Adipocyte (in vitro differentiated cells): ENCODE results near the gene TMEM52B.

Experiments
- DNase-seq: peaks from one replicate; pipeline ENCODE4 v3.0.0-alpha.2; 2015; ENCODE audit warnings: low read depth
- H3K27me3 ChIP-seq: replicated peaks from 2 replicates; pipeline ENCODE4 v1.7.0; 2013; ENCODE audit warnings: mild to moderate bottlenecking, low read length, moderate library complexity; ENCODE audit not compliant: control insufficient read depth, insufficient read depth
- H3K36me3 ChIP-seq: 2 replicates; pipeline ENCODE4 v1.7.0; 2013; ENCODE audit warnings: low read length, mild to moderate bottlenecking, moderate library complexity; ENCODE audit not compliant: control insufficient read depth, insufficient read depth, severe bottlenecking
- H3K4me1 ChIP-seq: 2 replicates; pipeline ENCODE4 v1.7.0; 2013; ENCODE audit warnings: mild to moderate bottlenecking, low read length, moderate library complexity; ENCODE audit not compliant: control insufficient read depth, insufficient read depth
- H3K4me3 ChIP-seq: 2 replicates; pipeline ENCODE4 v1.7.0; 2013; ENCODE audit warnings: mild to moderate bottlenecking, low read length, moderate library complexity
- H3K9ac ChIP-seq: 2 replicates; pipeline ENCODE4 v1.7.0; 2013; ENCODE audit warnings: mild to moderate bottlenecking, low read length, moderate library complexity
- H3K9me3 ChIP-seq: 2 replicates; pipeline ENCODE4 v1.7.0; 2013; ENCODE audit warnings: mild to moderate bottlenecking, low read length, moderate library complexity; ENCODE audit not compliant: control insufficient read depth

The TMEM52B gene

DNA sequence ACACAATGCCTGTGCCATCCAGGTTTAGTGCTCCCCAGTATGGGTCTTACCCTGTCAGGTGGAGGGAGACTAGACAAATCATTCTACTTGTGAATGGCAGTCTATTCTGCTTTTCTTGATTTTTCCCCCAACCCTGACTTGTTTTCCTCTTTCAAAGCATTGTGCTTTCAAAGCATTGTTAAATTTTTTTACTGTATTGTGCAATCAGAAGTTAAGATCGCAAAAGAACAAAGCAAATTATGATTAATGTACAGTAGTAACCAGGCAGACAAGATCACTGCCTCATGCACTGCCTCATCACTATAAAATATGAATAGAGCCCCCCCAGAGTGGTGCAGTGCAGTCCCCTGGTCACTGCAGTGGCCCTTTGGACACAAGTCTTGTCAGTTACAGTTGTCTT lies 47.9 kb downstream of the TMEM52B start:
- Histone ChIP-seq H3K27me3 (no peaks in the 10 kb centered on the region), H3K4me1 (no peaks in the 10 kb centered on the region), H3K36me3 (peaks cover 27% of the 10 kb centered on the region), H3K9me3 (no peaks in the 10 kb centered on the region), H3K9ac (no peak overlapping the region), H3K4me3 (no peak overlapping the region)
- DNase-seq, result no peak

DNA sequence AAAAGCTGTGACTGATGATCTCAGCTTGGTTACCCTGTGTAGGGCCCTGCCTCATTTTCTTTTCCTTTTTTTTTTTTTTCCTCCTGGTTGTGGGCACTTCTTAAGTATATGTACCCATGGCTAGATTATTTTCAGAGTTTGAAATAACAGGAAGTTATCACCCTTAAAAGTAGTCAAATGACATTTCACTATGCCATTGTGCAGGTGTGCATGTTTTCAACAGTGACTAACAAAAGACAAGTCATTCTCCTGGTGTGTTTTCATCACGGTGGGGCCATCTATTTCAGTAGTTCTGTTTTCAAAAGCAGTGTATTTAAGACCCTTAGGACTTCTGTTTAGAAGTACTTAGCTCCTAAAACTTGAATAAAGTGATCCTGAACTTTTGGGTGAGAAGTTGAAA lies 48.8 kb downstream of the TMEM52B start:
- DNase-seq, result no peak
- Histone ChIP-seq H3K4me1 (no peaks in the 10 kb centered on the region), H3K36me3 (peaks cover 18% of the 10 kb centered on the region), H3K27me3 (no peaks in the 10 kb centered on the region), H3K9me3 (no peaks in the 10 kb centered on the region), H3K9ac (no peak overlapping the region), H3K4me3 (no peak overlapping the region)

DNA sequence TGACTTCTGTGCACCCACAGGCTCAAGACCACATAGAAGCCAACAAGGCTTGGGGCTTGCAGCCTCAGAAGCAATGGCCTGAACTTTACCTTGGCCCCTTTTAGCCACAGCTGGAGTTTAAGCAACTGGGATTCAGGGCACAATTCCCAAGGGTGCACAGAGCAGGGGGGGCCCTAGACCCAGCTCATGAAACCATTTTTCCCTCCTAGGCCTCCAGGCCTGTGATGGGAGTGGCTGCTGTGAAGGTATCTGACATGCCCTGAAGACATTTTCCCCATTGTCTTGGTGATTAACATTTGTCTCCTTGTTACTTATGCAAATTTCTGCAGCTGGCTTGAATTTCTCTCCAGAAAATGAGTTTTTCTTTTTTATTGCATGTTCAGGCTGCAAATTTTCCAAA lies 55.7 kb downstream of the TMEM52B start:
- DNase-seq, result no peak
- H3K36me3 ChIP-seq, result no peaks in the 10 kb centered on the region
- no peak overlapping the region for H3K4me3 ChIP-seq
- H3K4me1 ChIP-seq, result no peaks in the 10 kb centered on the region
- H3K9ac ChIP-seq, result no peak overlapping the region
- peaks cover 3% of the 10 kb centered on the region for H3K9me3 ChIP-seq
- no peaks in the 10 kb centered on the region for H3K27me3 ChIP-seq

DNA sequence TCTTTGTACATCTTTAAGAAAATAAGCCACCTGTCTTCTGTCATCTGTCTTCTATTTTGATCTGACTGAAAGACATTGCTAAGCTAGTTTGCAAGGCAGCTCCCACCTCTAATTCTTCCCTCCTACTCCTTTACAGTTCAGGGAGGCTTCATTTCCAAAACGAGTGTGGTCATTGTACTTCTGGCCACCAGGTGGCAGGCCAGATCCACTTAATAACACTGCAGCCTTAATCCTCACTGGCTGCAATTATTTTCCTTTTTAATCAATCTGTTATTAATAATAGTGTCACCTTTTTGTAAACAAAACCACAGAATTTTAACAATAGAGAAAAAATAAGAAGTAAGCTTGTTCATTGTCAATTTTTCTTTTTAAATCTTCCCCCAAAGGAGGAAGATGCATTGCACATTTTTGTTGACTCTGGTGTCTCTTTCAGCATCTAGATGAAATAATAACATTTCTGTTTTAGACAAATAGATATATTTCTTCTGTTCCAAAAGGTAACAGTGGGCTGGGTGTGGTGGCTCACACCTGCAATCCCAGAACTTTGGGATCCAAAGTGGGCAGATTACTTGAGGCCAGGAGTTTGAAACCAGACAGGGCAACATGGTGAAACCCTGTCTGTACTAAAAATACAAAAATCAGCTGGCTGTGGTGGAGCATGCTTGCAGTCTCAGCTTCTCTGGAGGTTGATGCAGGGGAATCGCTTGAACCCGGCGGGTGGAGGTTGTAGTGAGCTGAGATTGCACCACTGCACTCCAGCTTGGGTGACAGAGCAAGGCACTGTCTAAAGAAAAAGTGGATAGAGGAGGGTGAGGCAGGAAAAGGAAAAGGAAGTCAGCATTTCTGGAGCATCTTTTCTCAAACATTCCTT lies 57.2 kb downstream of the TMEM52B start:
- no peak overlapping the region for H3K4me3 ChIP-seq

DNA sequence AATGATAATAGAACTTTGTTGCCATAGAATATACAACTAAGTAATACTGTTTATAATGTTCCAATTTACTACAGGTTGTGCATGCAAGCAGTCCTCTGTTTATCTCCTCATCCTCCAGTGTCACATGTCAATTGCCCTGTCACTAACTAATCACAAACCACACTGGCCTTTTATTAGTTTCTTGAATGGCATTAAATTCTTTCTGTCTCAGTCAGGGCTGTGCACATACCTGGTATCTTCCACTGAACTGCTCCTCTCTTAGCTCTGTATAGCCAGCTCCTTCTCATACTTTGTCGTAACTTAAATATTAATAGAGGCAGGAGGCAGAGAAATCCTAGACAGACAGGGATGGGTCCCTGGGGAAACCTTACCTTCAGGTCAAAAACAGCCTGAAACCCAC lies 57.9 kb downstream of the TMEM52B start:
- Histone ChIP-seq H3K4me1 (peaks cover 10% of the 10 kb centered on the region), H3K9ac (no peak overlapping the region), H3K4me3 (no peak overlapping the region), H3K9me3 (peaks cover 3% of the 10 kb centered on the region), H3K36me3 (no peaks in the 10 kb centered on the region), H3K27me3 (no peaks in the 10 kb centered on the region)
- DNase-seq, result no peak

More for the DNA sequence above, 57.2 kb downstream of the TMEM52B start:
- peak; percentile 76 for DNase-seq
- H3K27me3 ChIP-seq, result no peaks in the 10 kb centered on the region
- H3K36me3 ChIP-seq, result no peaks in the 10 kb centered on the region
- no peak overlapping the region for H3K9ac ChIP-seq
- peaks cover 3% of the 10 kb centered on the region for H3K4me1 ChIP-seq
- peaks cover 3% of the 10 kb centered on the region for H3K9me3 ChIP-seq

DNA sequence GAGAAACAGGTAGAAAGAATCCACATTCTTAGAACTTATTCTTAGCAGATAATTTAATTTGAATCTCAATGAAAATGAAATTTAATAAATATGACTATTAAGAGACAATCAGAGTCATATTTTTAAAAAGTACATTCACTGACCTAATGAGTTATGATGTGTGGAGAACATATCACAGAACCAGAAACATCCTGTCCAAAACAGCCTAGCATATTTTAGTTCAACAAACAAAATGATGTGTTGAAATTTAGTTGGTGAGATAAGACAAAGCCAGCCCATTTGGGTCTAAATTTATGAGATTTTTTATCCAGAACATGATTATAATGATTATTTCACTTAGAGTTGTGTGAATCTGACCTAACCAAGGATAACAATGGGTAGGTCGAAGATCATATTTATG lies 59.7 kb downstream of the TMEM52B start:
- peaks cover 3% of the 10 kb centered on the region for H3K9me3 ChIP-seq
- no peak for DNase-seq

DNA sequence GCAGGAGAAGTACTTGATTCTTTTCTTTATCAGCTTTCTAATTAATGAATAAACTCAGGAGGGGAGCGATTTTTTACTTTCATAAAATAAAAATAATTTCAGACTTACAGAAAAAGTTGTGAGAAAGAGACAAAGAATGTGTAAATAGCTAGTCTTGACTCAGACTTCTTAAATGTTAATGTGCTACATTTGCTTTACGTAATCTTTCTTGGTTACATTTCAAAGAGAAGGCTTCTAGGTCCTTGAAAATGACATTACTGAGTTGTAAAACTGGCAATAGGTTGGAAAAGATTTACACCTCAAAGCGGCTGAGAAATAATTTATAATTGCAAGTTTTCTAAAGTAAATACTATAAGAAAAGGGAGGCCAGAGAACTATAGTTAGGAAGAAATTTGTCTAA lies 62.5 kb downstream of the TMEM52B start:
- no peaks in the 10 kb centered on the region for H3K27me3 ChIP-seq
- no peak overlapping the region for H3K9ac ChIP-seq
- peaks cover 11% of the 10 kb centered on the region for H3K4me1 ChIP-seq
- no peak overlapping the region for H3K4me3 ChIP-seq
- DNase-seq, result peak; percentile 7
- H3K36me3 ChIP-seq, result no peaks in the 10 kb centered on the region
- no peaks in the 10 kb centered on the region for H3K9me3 ChIP-seq

More for the DNA sequence above, 59.7 kb downstream of the TMEM52B start:
- H3K27me3 ChIP-seq, result no peaks in the 10 kb centered on the region
- no peak overlapping the region for H3K4me3 ChIP-seq
- H3K36me3 ChIP-seq, result no peaks in the 10 kb centered on the region
- peaks cover 11% of the 10 kb centered on the region for H3K4me1 ChIP-seq
- H3K9ac ChIP-seq, result no peak overlapping the region
